Keratinocyte (primary cell): ENCODE data around the gene PRRT1B. TPM values are rescaled to one million over a fixed set of nuclear protein-coding genes. Genes with fewer than 3 reads are reported as not detected.

ENCODE experiments used
- DNase-seq: peaks from one replicate; pipeline ENCODE4 v3.0.0-alpha.2; 2011; ENCODE audit warnings: low read depth, missing footprints, low spot score
- FAIRE-seq: peaks from 2 replicates; lab custom pipeline; 2011; peaks lifted over from hg19 to GRCh38; lab: Jason Lieb, UNC
- H2AFZ ChIP-seq: 2 replicates; pipeline ENCODE4 v1.6.0; 2012; ENCODE audit warnings: low read length, control low read depth, inconsistent platforms; ENCODE audit not compliant: control insufficient read depth
- H3K27ac ChIP-seq: 2 replicates; pipeline ENCODE4 v1.5.1; 2011; ENCODE audit warnings: low read length; ENCODE audit not compliant: control insufficient read depth, insufficient read depth
- H3K27me3 ChIP-seq: 3 replicates; pipeline ENCODE4 v1.6.0; 2011; ENCODE audit warnings: low read length; ENCODE audit not compliant: control insufficient read depth, insufficient read depth; ENCODE audit errors: extremely low read depth
- H3K36me3 ChIP-seq, 2 experiments: 2 replicates in 1 of 2; 3 replicates in 1 of 2; pipeline ENCODE4 v1.5.1; 2011; ENCODE audit warnings: low read length in 2 of 2, mild to moderate bottlenecking in 1 of 2; ENCODE audit not compliant: control insufficient read depth in 2 of 2, insufficient read depth in 2 of 2; ENCODE audit errors: extremely low read depth in 1 of 2
- H3K4me1 ChIP-seq: 3 replicates; pipeline ENCODE4 v1.5.1; 2011; ENCODE audit warnings: low read length; ENCODE audit not compliant: control insufficient read depth, insufficient read depth; ENCODE audit errors: extremely low read depth
- H3K4me2 ChIP-seq: 3 replicates; pipeline ENCODE4 v1.6.0; 2011; ENCODE audit warnings: low read depth, low read length; ENCODE audit not compliant: control insufficient read depth, insufficient read depth; ENCODE audit errors: extremely low read depth
- H3K4me3 ChIP-seq, 3 experiments: fragments of 200-600 bp in 1 of 3; sonication (generic) in 1 of 3; 2 replicates in 2 of 3; 3 replicates in 1 of 3; pipeline ENCODE4 v1.5.1; 2011 to 2016; ENCODE audit warnings: low read length in 3 of 3, mild to moderate bottlenecking in 3 of 3, control low read depth in 2 of 3, inconsistent platforms in 1 of 3, low read depth in 1 of 3, mixed read lengths in 1 of 3, mixed run types in 1 of 3, moderate library complexity in 1 of 3; ENCODE audit not compliant: control insufficient read depth in 2 of 3, insufficient read depth in 2 of 3; ENCODE audit errors: extremely low read depth in 1 of 3
- H3K79me2 ChIP-seq: 2 replicates; pipeline ENCODE4 v1.6.0; 2012; ENCODE audit warnings: low read length; ENCODE audit not compliant: control insufficient read depth, insufficient read depth
- H3K9ac ChIP-seq: 3 replicates; pipeline ENCODE4 v1.6.0; 2011; ENCODE audit warnings: low read length; ENCODE audit not compliant: control insufficient read depth, insufficient read depth; ENCODE audit errors: extremely low read depth
- H3K9me1 ChIP-seq: 3 replicates; pipeline ENCODE4 v1.6.0; 2011; ENCODE audit warnings: low read length; ENCODE audit not compliant: control insufficient read depth, insufficient read depth; ENCODE audit errors: extremely low read depth
- H3K9me3 ChIP-seq: 2 replicates; pipeline ENCODE4 v1.5.1; 2012; ENCODE audit warnings: low read depth, low read length; ENCODE audit not compliant: control insufficient read depth
- H4K20me1 ChIP-seq: 3 replicates; pipeline ENCODE4 v1.6.0; 2011; ENCODE audit warnings: low read length; ENCODE audit not compliant: control insufficient read depth, insufficient read depth; ENCODE audit errors: extremely low read depth
- CTCF ChIP-seq, 3 experiments: IDR thresholded peaks in 1 of 3; conservative IDR thresholded peaks in 1 of 3; optimal IDR thresholded peaks in 1 of 3; 2 replicates in 2 of 3; 3 replicates in 1 of 3; pipeline versions ENCODE3 to v1.5.1; 2011; ENCODE audit warnings: low read length in 3 of 3, mild to moderate bottlenecking in 3 of 3, moderate library complexity in 2 of 3, control low read depth in 1 of 3, inconsistent platforms in 1 of 3; ENCODE audit not compliant: insufficient read depth in 2 of 3; ENCODE audit errors: extremely low read depth in 1 of 3
- EZH2 ChIP-seq: IDR thresholded peaks from one replicate; pipeline ENCODE4 v1.6.1; 2012; ENCODE audit warnings: inconsistent platforms, mild to moderate bottlenecking, low read length, moderate library complexity
- dilution Hi-C: fragments of 300-500 bp; cut with MboI; formaldehyde crosslinking; loops from one replicate; pipeline ENCODE4 v1.7.0; 2020; ENCODE audit warnings: low sequenced_read_pairs; ENCODE audit not compliant: extremely low pct_ligation_motif_present
- polyA plus RNA-seq, 5 experiments: library from polyadenylated mRNA; depleted of rRNA in 3 of 5; stranded (reverse) in 3 of 5; stranded (forward) in 1 of 5; unstranded in 1 of 5; fragments of >200 nt; gene quantifications; 1 replicate in 1 of 5; 2 replicates in 3 of 5; 3 replicates in 1 of 5; pipeline versions ENCODE4 v1.2.1 to v1.2.3, GENCODE V29; 2011 to 2012; ENCODE audit warnings: missing spikeins in 2 of 5, low read depth in 1 of 5, low replicate concordance in 1 of 5

Gene PRRT1B
- polyA plus RNA-seq, 1 donor (not counting 4 experiments of a cell fraction or from before 2014, with no cell fraction given) = not detected

- FAIRE-seq = no peak
- dilution Hi-C loops = no loop called here
- H3K27ac ChIP-seq = no peak overlapping the region
Observed at GRCh38 chr9:131597246-131597645, 51.9 kb downstream of the PRRT1B start.

GRCh38 chr9:131598121-131598520, 52.8 kb downstream of the PRRT1B start:
- TF ChIP-seq CTCF (optimal IDR thresholded peaks at IDR 0.05 in 1 of 3, IDR thresholded peaks at IDR 0.05 in 1 of 3, conservative IDR thresholded peaks at IDR 0.05 in 1 of 3; ENCODE audit: extremely low read depth in 1 of 3, insufficient read depth in 2 of 3, low read length in 3 of 3) = no peak
- no peak for TF ChIP-seq EZH2
- H3K4me1 ChIP-seq = no peaks in the 10 kb centered on the region
- no peak overlapping the region for H2AFZ ChIP-seq
- no peaks in the 10 kb centered on the region for H4K20me1 ChIP-seq
- H3K4me2 ChIP-seq = no peak overlapping the region
- no peak overlapping the region for H3K9ac ChIP-seq
- H3K36me3 ChIP-seq = peaks cover 18 to 24% of the 10 kb centered on the region in 2 experiments
- H3K9me3 ChIP-seq = no peaks in the 10 kb centered on the region
- no peaks in the 10 kb centered on the region for H3K27me3 ChIP-seq
- no peaks in the 10 kb centered on the region for H3K9me1 ChIP-seq
- dilution Hi-C loops = no loop called here
- no peaks in the 10 kb centered on the region for H3K79me2 ChIP-seq
- no peak overlapping the region for H3K4me3 ChIP-seq
- no peak for FAIRE-seq
- H3K27ac ChIP-seq = no peak overlapping the region
- DNase-seq = no peak

More at GRCh38 chr9:131597246-131597645, 51.9 kb downstream of the PRRT1B start:
- Histone ChIP-seq H3K4me1 (no peaks in the 10 kb centered on the region), H3K36me3 (peaks cover 19 to 24% of the 10 kb centered on the region in 2 experiments), H3K27me3 (no peaks in the 10 kb centered on the region), H4K20me1 (no peaks in the 10 kb centered on the region), H3K4me3 (no peak overlapping the region), H3K9ac (no peak overlapping the region), H3K79me2 (no peaks in the 10 kb centered on the region), H2AFZ (no peak overlapping the region), H3K4me2 (no peak overlapping the region), H3K9me1 (no peaks in the 10 kb centered on the region), H3K9me3 (no peaks in the 10 kb centered on the region)
- DNase-seq = no peak
- TF ChIP-seq EZH2 (no peak), CTCF (optimal IDR thresholded peaks at IDR 0.05 in 1 of 3, IDR thresholded peaks at IDR 0.05 in 1 of 3, conservative IDR thresholded peaks at IDR 0.05 in 1 of 3; ENCODE audit: extremely low read depth in 1 of 3, insufficient read depth in 2 of 3, low read length in 3 of 3) (no peak)
